WTC11 (cell line): Measurements from ENCODE around the gene NFATC2IP. TPM values are rescaled to one million over a fixed set of nuclear protein-coding genes. Genes with fewer than 3 reads are reported as not detected.

Experiments
- CREM ChIP-seq: sonication (generic); formaldehyde crosslinking; IDR thresholded peaks from 2 replicates; pipeline ENCODE4 v1.8.1; 2022; ENCODE audit warnings: mild to moderate bottlenecking, missing genetic modification reagents, moderate library complexity
- FOXJ3 ChIP-seq: sonication (generic); formaldehyde crosslinking; IDR thresholded peaks from 2 replicates; pipeline ENCODE4 v1.9.0; 2021; ENCODE audit warnings: missing genetic modification reagents, mild to moderate bottlenecking, borderline replicate concordance
- FOXK1 ChIP-seq: sonication (generic); formaldehyde crosslinking; IDR thresholded peaks from 2 replicates; pipeline ENCODE4 v1.8.0; 2022; ENCODE audit warnings: mild to moderate bottlenecking, moderate library complexity, missing genetic modification reagents
- HMGA2 ChIP-seq: fragments of 250-450 bp; sonication (Bioruptor Pico); IDR thresholded peaks from 2 replicates; pipeline ENCODE4 v1.4.0; 2021; ENCODE audit warnings: mild to moderate bottlenecking, moderate library complexity
- MXD4 ChIP-seq: fragments of 250-450 bp; sonication (Bioruptor Pico); IDR thresholded peaks from 2 replicates; pipeline ENCODE4 v1.8.0; 2021; ENCODE audit warnings: mild to moderate bottlenecking, moderate library complexity, borderline replicate concordance
- MYBL2 ChIP-seq: sonication (generic); formaldehyde crosslinking; IDR thresholded peaks from 2 replicates; pipeline ENCODE4 v1.8.1; 2023; ENCODE audit warnings: mild to moderate bottlenecking, moderate library complexity, missing genetic modification reagents
- NFYB ChIP-seq: sonication (generic); formaldehyde crosslinking; conservative IDR thresholded peaks from 2 replicates; pipeline ENCODE4 v1.8.0; 2022; ENCODE audit warnings: low read depth, missing genetic modification reagents
- NR1H2 ChIP-seq: sonication (generic); formaldehyde crosslinking; IDR thresholded peaks from 2 replicates; pipeline ENCODE4 v1.9.0; 2021; ENCODE audit warnings: mild to moderate bottlenecking, moderate library complexity, missing genetic modification reagents
- OVOL2 ChIP-seq: fragments of 250-450 bp; sonication (Bioruptor Pico); IDR thresholded peaks from 2 replicates; pipeline ENCODE4 v1.9.0; 2021; ENCODE audit warnings: mild to moderate bottlenecking, borderline replicate concordance
- PRRX2 ChIP-seq: fragments of 250-450 bp; sonication (Bioruptor Pico); IDR thresholded peaks from 2 replicates; pipeline ENCODE4 v1.8.0; 2021; ENCODE audit warnings: mild to moderate bottlenecking
- SMAD4 ChIP-seq: sonication (generic); formaldehyde crosslinking; IDR thresholded peaks from 2 replicates; pipeline ENCODE4 v1.8.0; 2022; ENCODE audit warnings: mild to moderate bottlenecking, missing genetic modification reagents
- TCF7 ChIP-seq: sonication (generic); formaldehyde crosslinking; IDR thresholded peaks from 2 replicates; pipeline ENCODE4 v1.8.0; 2022; ENCODE audit warnings: mild to moderate bottlenecking, low read depth, missing genetic modification reagents, moderate library complexity
- TEAD1 ChIP-seq: sonication (generic); formaldehyde crosslinking; IDR thresholded peaks from 2 replicates; pipeline ENCODE4 v1.8.0; 2022; ENCODE audit warnings: mild to moderate bottlenecking, missing genetic modification reagents
- TEAD4 ChIP-seq: sonication (generic); formaldehyde crosslinking; IDR thresholded peaks from 2 replicates; pipeline ENCODE4 v1.8.0; 2022; ENCODE audit warnings: mild to moderate bottlenecking, missing genetic modification reagents
- ZBTB21 ChIP-seq: sonication (generic); formaldehyde crosslinking; IDR thresholded peaks from 2 replicates; pipeline ENCODE4 v1.8.1; 2023; ENCODE audit warnings: mild to moderate bottlenecking, missing genetic modification reagents, borderline replicate concordance
- ZNF219 ChIP-seq: sonication (generic); formaldehyde crosslinking; IDR thresholded peaks from 2 replicates; pipeline ENCODE4 v1.8.0; 2023; ENCODE audit warnings: missing genetic modification reagents, mild to moderate bottlenecking, borderline replicate concordance
- ZNF232 ChIP-seq: sonication (generic); formaldehyde crosslinking; IDR thresholded peaks from 2 replicates; pipeline ENCODE4 v1.8.0; 2022; ENCODE audit warnings: mild to moderate bottlenecking, missing genetic modification reagents
- total RNA-seq: library from RNA; stranded (reverse); gene quantifications from 3 replicates; pipeline ENCODE4 v1.2.3, GENCODE V29; 2021
- TF ChIP-seq, protein P1 (sequence below): sonication (generic); formaldehyde crosslinking; IDR thresholded peaks from 2 replicates; pipeline ENCODE4 v1.8.1; 2023; ENCODE audit warnings: mild to moderate bottlenecking, missing genetic modification reagents
- TF ChIP-seq, protein P2 (sequence below): sonication (generic); formaldehyde crosslinking; IDR thresholded peaks from 2 replicates; pipeline ENCODE4 v1.8.1; 2023; ENCODE audit warnings: mild to moderate bottlenecking, missing genetic modification reagents, moderate library complexity
- TF ChIP-seq, protein P3 (sequence below): fragments of 200-600 bp; IDR thresholded peaks from 2 replicates; pipeline ENCODE4 v1.8.0; 2022; ENCODE audit warnings: antibody characterized with exemption
- TF ChIP-seq, protein P4 (sequence below): sonication (generic); formaldehyde crosslinking; IDR thresholded peaks from 2 replicates; pipeline ENCODE4 v1.8.0; 2023; ENCODE audit warnings: mild to moderate bottlenecking, missing genetic modification reagents
- TF ChIP-seq, protein P5 (sequence below): sonication (generic); formaldehyde crosslinking; IDR thresholded peaks from 2 replicates; pipeline ENCODE4 v1.8.0; 2022; ENCODE audit warnings: mild to moderate bottlenecking, missing genetic modification reagents
- TF ChIP-seq, protein P6 (sequence below): sonication (generic); formaldehyde crosslinking; IDR thresholded peaks from 2 replicates; pipeline ENCODE4 v1.8.0; 2022; ENCODE audit warnings: missing genetic modification reagents
- TF ChIP-seq, protein P7 (sequence below): sonication (generic); formaldehyde crosslinking; IDR thresholded peaks from 2 replicates; pipeline ENCODE4 v1.8.0; 2023; ENCODE audit warnings: missing genetic modification reagents
- TF ChIP-seq, protein P8 (sequence below): fragments of 250-450 bp; sonication (Bioruptor Pico); conservative IDR thresholded peaks from 2 replicates; pipeline ENCODE4 v1.9.0; 2021; ENCODE audit warnings: mild to moderate bottlenecking

Gene NFATC2IP
- total RNA-seq, 1 experiment from 2014 or later: 66.6 TPM

DNA sequence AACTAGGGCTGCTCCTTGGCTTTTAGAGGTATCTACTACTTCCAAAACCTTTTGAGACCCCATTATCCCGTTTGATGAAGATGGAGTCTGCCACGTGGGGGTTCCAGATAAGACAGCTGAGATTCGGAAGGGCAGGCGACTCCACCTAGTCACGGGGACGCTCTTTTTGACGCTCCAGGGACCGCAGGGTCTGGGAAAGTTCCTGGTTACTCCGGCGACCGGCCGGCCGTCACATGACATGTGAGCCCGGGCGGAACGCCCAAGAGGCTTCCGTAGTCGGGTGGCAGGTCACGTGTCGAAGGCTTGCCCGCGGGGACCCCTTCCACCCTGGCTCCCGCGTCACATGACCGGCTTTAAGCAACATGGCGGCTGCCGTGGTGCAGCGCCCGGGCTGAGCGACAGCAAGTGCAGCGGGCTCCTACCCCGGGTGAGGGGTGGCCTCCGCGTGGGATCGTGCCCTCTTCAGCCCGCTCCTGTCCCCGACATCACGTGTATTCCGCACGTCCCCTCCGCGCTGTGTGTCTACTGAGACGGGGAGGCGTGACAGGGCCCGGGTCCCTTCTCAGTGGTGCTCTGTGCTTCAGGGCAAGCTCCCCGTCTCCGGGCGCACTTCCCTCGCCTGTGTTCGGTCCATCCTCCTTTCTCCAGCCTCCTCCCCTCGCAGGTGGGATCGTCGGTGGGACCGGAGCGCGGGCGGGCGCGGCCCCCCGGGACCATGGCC is 23.9 kb downstream of the NFATC2IP start, which contains the start of gene SPNS1 (continued):
- TF ChIP-seq ZNF232 (CRISPR knock-in tag) (0 out of 2 replicates have a peak, but pooled peaks have one; percentile 82), NR1H2 (CRISPR knock-in tag) (no peak), SMAD4 (CRISPR knock-in tag) (no peak), MYBL2 (CRISPR knock-in tag) (peak; percentile 76), TCF7 (CRISPR knock-in tag) (no peak), CREM (CRISPR knock-in tag) (peak; percentile 79; the same call in 1 of the 2 replicates), TEAD4 (no peak), ZBTB21 (CRISPR knock-in tag) (no peak), TEAD1 (CRISPR knock-in tag) (peak; percentile 46; the same call in 1 of the 2 replicates), PRRX2 (CRISPR knock-in tag) (no peak), FOXK1 (peak; percentile 97), FOXJ3 (CRISPR knock-in tag) (no peak), OVOL2 (CRISPR knock-in tag) (no peak), ZNF219 (CRISPR knock-in tag) (no peak), MXD4 (CRISPR knock-in tag) (no peak), HMGA2 (CRISPR knock-in tag) (no peak), NFYB (no peak)
- TF ChIP-seq, protein P1, sequence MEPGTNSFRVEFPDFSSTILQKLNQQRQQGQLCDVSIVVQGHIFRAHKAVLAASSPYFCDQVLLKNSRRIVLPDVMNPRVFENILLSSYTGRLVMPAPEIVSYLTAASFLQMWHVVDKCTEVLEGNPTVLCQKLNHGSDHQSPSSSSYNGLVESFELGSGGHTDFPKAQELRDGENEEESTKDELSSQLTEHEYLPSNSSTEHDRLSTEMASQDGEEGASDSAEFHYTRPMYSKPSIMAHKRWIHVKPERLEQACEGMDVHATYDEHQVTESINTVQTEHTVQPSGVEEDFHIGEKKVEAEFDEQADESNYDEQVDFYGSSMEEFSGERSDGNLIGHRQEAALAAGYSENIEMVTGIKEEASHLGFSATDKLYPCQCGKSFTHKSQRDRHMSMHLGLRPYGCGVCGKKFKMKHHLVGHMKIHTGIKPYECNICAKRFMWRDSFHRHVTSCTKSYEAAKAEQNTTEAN (CRISPR knock-in tag): peak; percentile 44; the same call in 1 of the 2 replicates
- TF ChIP-seq, protein P2, sequence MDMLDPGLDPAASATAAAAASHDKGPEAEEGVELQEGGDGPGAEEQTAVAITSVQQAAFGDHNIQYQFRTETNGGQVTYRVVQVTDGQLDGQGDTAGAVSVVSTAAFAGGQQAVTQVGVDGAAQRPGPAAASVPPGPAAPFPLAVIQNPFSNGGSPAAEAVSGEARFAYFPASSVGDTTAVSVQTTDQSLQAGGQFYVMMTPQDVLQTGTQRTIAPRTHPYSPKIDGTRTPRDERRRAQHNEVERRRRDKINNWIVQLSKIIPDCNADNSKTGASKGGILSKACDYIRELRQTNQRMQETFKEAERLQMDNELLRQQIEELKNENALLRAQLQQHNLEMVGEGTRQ (CRISPR knock-in tag): peak; percentile 100
- TF ChIP-seq, protein P3, sequence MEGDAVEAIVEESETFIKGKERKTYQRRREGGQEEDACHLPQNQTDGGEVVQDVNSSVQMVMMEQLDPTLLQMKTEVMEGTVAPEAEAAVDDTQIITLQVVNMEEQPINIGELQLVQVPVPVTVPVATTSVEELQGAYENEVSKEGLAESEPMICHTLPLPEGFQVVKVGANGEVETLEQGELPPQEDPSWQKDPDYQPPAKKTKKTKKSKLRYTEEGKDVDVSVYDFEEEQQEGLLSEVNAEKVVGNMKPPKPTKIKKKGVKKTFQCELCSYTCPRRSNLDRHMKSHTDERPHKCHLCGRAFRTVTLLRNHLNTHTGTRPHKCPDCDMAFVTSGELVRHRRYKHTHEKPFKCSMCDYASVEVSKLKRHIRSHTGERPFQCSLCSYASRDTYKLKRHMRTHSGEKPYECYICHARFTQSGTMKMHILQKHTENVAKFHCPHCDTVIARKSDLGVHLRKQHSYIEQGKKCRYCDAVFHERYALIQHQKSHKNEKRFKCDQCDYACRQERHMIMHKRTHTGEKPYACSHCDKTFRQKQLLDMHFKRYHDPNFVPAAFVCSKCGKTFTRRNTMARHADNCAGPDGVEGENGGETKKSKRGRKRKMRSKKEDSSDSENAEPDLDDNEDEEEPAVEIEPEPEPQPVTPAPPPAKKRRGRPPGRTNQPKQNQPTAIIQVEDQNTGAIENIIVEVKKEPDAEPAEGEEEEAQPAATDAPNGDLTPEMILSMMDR: no peak
- TF ChIP-seq, protein P4, sequence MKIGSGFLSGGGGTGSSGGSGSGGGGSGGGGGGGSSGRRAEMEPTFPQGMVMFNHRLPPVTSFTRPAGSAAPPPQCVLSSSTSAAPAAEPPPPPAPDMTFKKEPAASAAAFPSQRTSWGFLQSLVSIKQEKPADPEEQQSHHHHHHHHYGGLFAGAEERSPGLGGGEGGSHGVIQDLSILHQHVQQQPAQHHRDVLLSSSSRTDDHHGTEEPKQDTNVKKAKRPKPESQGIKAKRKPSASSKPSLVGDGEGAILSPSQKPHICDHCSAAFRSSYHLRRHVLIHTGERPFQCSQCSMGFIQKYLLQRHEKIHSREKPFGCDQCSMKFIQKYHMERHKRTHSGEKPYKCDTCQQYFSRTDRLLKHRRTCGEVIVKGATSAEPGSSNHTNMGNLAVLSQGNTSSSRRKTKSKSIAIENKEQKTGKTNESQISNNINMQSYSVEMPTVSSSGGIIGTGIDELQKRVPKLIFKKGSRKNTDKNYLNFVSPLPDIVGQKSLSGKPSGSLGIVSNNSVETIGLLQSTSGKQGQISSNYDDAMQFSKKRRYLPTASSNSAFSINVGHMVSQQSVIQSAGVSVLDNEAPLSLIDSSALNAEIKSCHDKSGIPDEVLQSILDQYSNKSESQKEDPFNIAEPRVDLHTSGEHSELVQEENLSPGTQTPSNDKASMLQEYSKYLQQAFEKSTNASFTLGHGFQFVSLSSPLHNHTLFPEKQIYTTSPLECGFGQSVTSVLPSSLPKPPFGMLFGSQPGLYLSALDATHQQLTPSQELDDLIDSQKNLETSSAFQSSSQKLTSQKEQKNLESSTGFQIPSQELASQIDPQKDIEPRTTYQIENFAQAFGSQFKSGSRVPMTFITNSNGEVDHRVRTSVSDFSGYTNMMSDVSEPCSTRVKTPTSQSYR (CRISPR knock-in tag): no peak
- TF ChIP-seq, protein P5, sequence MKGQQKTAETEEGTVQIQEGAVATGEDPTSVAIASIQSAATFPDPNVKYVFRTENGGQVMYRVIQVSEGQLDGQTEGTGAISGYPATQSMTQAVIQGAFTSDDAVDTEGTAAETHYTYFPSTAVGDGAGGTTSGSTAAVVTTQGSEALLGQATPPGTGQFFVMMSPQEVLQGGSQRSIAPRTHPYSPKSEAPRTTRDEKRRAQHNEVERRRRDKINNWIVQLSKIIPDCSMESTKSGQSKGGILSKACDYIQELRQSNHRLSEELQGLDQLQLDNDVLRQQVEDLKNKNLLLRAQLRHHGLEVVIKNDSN (CRISPR knock-in tag): peak; percentile 100
- TF ChIP-seq, protein P6, sequence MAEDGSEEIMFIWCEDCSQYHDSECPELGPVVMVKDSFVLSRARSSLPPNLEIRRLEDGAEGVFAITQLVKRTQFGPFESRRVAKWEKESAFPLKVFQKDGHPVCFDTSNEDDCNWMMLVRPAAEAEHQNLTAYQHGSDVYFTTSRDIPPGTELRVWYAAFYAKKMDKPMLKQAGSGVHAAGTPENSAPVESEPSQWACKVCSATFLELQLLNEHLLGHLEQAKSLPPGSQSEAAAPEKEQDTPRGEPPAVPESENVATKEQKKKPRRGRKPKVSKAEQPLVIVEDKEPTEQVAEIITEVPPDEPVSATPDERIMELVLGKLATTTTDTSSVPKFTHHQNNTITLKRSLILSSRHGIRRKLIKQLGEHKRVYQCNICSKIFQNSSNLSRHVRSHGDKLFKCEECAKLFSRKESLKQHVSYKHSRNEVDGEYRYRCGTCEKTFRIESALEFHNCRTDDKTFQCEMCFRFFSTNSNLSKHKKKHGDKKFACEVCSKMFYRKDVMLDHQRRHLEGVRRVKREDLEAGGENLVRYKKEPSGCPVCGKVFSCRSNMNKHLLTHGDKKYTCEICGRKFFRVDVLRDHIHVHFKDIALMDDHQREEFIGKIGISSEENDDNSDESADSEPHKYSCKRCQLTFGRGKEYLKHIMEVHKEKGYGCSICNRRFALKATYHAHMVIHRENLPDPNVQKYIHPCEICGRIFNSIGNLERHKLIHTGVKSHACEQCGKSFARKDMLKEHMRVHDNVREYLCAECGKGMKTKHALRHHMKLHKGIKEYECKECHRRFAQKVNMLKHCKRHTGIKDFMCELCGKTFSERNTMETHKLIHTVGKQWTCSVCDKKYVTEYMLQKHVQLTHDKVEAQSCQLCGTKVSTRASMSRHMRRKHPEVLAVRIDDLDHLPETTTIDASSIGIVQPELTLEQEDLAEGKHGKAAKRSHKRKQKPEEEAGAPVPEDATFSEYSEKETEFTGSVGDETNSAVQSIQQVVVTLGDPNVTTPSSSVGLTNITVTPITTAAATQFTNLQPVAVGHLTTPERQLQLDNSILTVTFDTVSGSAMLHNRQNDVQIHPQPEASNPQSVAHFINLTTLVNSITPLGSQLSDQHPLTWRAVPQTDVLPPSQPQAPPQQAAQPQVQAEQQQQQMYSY (CRISPR knock-in tag): no peak
- TF ChIP-seq, protein P7, sequence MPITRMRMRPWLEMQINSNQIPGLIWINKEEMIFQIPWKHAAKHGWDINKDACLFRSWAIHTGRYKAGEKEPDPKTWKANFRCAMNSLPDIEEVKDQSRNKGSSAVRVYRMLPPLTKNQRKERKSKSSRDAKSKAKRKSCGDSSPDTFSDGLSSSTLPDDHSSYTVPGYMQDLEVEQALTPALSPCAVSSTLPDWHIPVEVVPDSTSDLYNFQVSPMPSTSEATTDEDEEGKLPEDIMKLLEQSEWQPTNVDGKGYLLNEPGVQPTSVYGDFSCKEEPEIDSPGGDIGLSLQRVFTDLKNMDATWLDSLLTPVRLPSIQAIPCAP: no peak
- TF ChIP-seq, protein P8, sequence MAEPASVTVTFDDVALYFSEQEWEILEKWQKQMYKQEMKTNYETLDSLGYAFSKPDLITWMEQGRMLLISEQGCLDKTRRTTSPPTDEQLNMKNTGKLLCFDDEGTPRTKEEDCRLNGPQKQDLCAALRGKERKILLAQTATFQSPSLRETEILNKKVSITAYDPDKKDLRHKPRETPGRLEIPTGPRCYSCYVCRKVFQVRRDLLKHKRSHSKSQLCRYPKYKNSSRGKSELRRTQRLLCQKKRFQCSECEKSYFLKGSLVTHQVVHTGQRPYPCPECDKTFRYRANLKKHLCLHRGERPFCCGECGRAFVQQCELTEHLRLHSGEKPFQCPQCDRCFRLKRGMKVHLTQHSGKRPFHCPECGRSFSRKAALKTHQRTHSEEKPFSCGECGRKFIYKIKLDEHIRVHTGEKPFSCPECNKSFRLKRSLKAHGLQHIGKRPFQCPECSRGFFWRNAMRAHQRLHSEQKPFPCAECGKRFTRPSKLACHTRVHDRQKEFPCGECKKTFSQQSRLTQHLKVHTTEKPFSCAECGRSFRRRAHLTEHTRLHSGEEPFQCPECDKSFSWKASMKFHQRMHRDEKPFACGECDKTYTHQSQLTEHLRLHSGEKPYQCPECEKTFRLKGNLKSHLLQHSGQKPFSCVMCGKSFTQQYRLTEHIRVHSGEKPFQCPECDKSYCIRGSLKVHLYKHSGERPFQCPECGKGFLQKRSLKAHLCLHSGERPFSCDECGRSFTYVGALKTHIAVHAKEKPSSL: no peak
